Trophoblast cell (in vitro differentiated cells and primary cell): ENCODE data around the gene ITPRIPL2.

Experiments used
- DNase-seq, 2 donors: peaks; one replicate each; pipeline ENCODE4 v3.0.0-alpha.2; 2016
- H2AFZ ChIP-seq: 2 replicates; pipeline ENCODE4 v1.6.1; 2013; ENCODE audit warnings: low read length, moderate library complexity, mild to moderate bottlenecking; ENCODE audit not compliant: insufficient read depth, poor library complexity
- H2AK5ac ChIP-seq: 2 replicates; pipeline ENCODE4 v1.6.1; 2013; ENCODE audit warnings: mild to moderate bottlenecking, low read length
- H2BK120ac ChIP-seq: 2 replicates; pipeline ENCODE4 v1.6.1; 2013; ENCODE audit warnings: low read length, mild to moderate bottlenecking, moderate library complexity; ENCODE audit not compliant: insufficient read depth, poor library complexity
- H2BK12ac ChIP-seq: 2 replicates; pipeline ENCODE4 v1.6.1; 2013; ENCODE audit warnings: mild to moderate bottlenecking, low read length, moderate library complexity
- H2BK5ac ChIP-seq: 2 replicates; pipeline ENCODE4 v1.6.1; 2013; ENCODE audit warnings: low read length, low read depth, moderate library complexity, mild to moderate bottlenecking; ENCODE audit not compliant: poor library complexity
- H3K14ac ChIP-seq: 2 replicates; pipeline ENCODE4 v1.6.1; 2013; ENCODE audit warnings: mild to moderate bottlenecking, low read length
- H3K18ac ChIP-seq: 2 replicates; pipeline ENCODE4 v1.6.1; 2013; ENCODE audit warnings: mild to moderate bottlenecking, low read length
- H3K23ac ChIP-seq: 2 replicates; pipeline ENCODE4 v1.6.1; 2013; ENCODE audit warnings: low read length
- H3K27ac ChIP-seq: 2 replicates; pipeline ENCODE4 v1.5.1; 2013; ENCODE audit warnings: low read depth, mild to moderate bottlenecking, inconsistent platforms, low read length, moderate library complexity
- H3K27me3 ChIP-seq: 2 replicates; pipeline ENCODE4 v1.6.1; 2013; ENCODE audit warnings: inconsistent platforms, mild to moderate bottlenecking, low read length, moderate library complexity; ENCODE audit not compliant: insufficient read depth
- H3K36me3 ChIP-seq, 2 experiments: 1 replicate in 1 of 2; 2 replicates in 1 of 2; pipeline ENCODE4 v1.6.1; 2013; ENCODE audit warnings: low read length in 2 of 2, mild to moderate bottlenecking in 2 of 2, moderate library complexity in 1 of 2; ENCODE audit not compliant: insufficient read depth in 2 of 2, control insufficient read depth in 1 of 2
- H3K4ac ChIP-seq: 2 replicates; pipeline ENCODE4 v1.6.1; 2013; ENCODE audit warnings: low read depth, mild to moderate bottlenecking, low read length, moderate library complexity
- H3K4me1 ChIP-seq, 2 experiments: 1 replicate in 1 of 2; 2 replicates in 1 of 2; pipeline ENCODE4 v1.6.1; 2013; ENCODE audit warnings: low read length in 2 of 2, mild to moderate bottlenecking in 2 of 2, moderate library complexity in 1 of 2; ENCODE audit not compliant: insufficient read depth in 2 of 2, control insufficient read depth in 1 of 2
- H3K4me2 ChIP-seq: 2 replicates; pipeline ENCODE4 v1.6.1; 2013; ENCODE audit warnings: inconsistent platforms, mild to moderate bottlenecking, low read length, moderate library complexity
- H3K4me3 ChIP-seq: 2 replicates; pipeline ENCODE4 v1.5.1; 2013; ENCODE audit warnings: mild to moderate bottlenecking, low read depth, low read length, inconsistent platforms
- H3K79me1 ChIP-seq: one replicate; pipeline ENCODE4 v1.6.1; 2013; ENCODE audit warnings: low read length
- H3K79me2 ChIP-seq: 2 replicates; pipeline ENCODE4 v1.6.1; 2013; ENCODE audit warnings: low read length, mild to moderate bottlenecking; ENCODE audit not compliant: control insufficient read depth, insufficient read depth, poor library complexity
- H3K9ac ChIP-seq: 2 replicates; pipeline ENCODE4 v1.6.1; 2013; ENCODE audit warnings: mild to moderate bottlenecking, low read length
- H3K9me3 ChIP-seq: 2 replicates; pipeline ENCODE4 v1.6.1; 2013; ENCODE audit warnings: low read depth, mild to moderate bottlenecking, control low read depth, inconsistent platforms, low read length; ENCODE audit not compliant: insufficient read depth
- H4K12ac ChIP-seq: 2 replicates; pipeline ENCODE4 v1.6.1; 2013; ENCODE audit warnings: low read depth, mild to moderate bottlenecking, low read length, moderate library complexity
- H4K8ac ChIP-seq: 2 replicates; pipeline ENCODE4 v1.6.1; 2013; ENCODE audit warnings: low read depth, mild to moderate bottlenecking, low read length, moderate library complexity
- H4K91ac ChIP-seq: one replicate; pipeline ENCODE4 v1.6.1; 2013; ENCODE audit warnings: low read depth, mild to moderate bottlenecking, low read length, moderate library complexity
- WGBS: extraction: QIAGEN DNeasy Blood & Tissue Kit; methylation state at CpG from one replicate; pipeline ENCODE4 v1.1.7; 2013; ENCODE audit warnings: missing lambda C conversion rate; ENCODE audit not compliant: insufficient read length, insufficient coverage; ENCODE audit errors: extremely low coverage; 5-methylcytosine and 5-hydroxymethylcytosine counted together

The ITPRIPL2 gene

DNA sequence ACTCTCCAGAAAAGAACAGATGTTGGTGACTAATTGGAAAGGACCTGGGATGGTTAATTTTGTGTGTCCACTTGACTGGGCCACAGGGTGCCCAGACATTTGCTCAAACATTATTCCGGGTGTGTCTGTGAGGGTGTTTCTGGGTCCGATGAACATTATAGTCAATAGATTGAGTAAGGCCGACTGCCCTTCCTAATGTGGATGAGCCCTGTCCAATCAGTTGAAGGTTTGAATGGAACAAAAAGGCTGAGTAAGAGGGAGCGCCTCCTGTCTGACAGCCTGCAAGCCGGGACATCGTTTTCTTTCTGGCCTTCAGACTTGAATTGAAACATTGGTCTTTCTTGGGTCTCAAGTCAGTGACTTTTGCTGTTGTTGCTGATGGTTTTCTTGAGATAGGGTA lies 22.8 kb upstream of the ITPRIPL2 start:
- H3K4ac ChIP-seq = no peak overlapping the region
- no peak overlapping the region for H2BK5ac ChIP-seq
- H2AK5ac ChIP-seq = no peak overlapping the region
- H3K36me3 ChIP-seq = no peaks in the 10 kb centered on the region
- no peak overlapping the region for H3K4me2 ChIP-seq
- H3K79me1 ChIP-seq = no peaks in the 10 kb centered on the region
- no peak overlapping the region for H4K12ac ChIP-seq
- no peak overlapping the region for H4K91ac ChIP-seq
- H3K27ac ChIP-seq = no peak overlapping the region
- no peak overlapping the region for H3K4me3 ChIP-seq
- no peaks in the 10 kb centered on the region for H3K27me3 ChIP-seq
- peaks cover 0 to 2% of the 10 kb centered on the region in 2 experiments for H3K4me1 ChIP-seq
- no peaks in the 10 kb centered on the region for H3K79me2 ChIP-seq
- no peak overlapping the region for H4K8ac ChIP-seq
- no CpG with 5 or more reads among the region's 6 CpGs for WGBS
- no peak for DNase-seq
- H3K14ac ChIP-seq = no peak overlapping the region
- no peak overlapping the region for H2AFZ ChIP-seq
- H3K23ac ChIP-seq = no peak overlapping the region
- H3K18ac ChIP-seq = no peak overlapping the region
- H3K9me3 ChIP-seq = no peaks in the 10 kb centered on the region
- no peak overlapping the region for H2BK120ac ChIP-seq
- H3K9ac ChIP-seq = no peak overlapping the region
- no peak overlapping the region for H2BK12ac ChIP-seq

DNA sequence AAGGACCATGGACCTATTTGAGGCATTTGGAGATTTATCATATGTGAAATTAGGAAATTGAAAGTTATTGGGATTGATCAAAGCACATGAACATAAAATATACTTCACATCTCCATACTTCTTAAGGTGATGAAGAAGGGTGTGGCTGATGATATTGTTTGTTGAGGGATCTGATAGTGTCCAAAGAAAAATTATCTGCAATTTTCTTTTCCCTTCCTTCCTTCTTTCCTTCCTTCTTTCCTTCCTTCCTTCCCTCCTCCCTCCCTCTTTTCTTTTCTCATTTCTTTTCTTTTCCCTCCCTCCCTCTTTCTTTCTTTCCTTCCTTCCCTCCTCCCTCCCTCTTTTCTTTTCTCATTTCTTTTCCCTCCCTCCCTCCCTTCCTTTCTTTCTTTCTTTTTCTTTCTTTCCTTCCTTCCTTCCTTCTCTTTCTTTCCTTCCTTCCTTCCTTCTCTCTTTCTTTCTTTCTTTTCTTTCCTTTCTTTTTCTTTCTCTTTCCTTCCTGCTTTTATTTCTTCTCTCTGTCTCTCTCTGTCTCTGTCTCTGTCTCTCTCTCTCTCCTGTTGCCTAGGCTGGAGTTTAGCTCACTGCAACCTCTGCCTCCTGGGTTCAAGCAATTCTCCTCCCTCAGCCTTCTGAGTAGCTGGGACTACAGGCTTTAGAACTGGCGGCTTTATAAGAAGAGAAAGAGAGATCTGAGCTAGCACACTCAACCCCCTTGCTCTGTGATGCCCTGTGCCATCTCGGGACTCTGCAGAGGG lies 20.9 kb upstream of the ITPRIPL2 start:
- Histone ChIP-seq H4K8ac (no peak overlapping the region), H3K9me3 (no peaks in the 10 kb centered on the region)

DNA sequence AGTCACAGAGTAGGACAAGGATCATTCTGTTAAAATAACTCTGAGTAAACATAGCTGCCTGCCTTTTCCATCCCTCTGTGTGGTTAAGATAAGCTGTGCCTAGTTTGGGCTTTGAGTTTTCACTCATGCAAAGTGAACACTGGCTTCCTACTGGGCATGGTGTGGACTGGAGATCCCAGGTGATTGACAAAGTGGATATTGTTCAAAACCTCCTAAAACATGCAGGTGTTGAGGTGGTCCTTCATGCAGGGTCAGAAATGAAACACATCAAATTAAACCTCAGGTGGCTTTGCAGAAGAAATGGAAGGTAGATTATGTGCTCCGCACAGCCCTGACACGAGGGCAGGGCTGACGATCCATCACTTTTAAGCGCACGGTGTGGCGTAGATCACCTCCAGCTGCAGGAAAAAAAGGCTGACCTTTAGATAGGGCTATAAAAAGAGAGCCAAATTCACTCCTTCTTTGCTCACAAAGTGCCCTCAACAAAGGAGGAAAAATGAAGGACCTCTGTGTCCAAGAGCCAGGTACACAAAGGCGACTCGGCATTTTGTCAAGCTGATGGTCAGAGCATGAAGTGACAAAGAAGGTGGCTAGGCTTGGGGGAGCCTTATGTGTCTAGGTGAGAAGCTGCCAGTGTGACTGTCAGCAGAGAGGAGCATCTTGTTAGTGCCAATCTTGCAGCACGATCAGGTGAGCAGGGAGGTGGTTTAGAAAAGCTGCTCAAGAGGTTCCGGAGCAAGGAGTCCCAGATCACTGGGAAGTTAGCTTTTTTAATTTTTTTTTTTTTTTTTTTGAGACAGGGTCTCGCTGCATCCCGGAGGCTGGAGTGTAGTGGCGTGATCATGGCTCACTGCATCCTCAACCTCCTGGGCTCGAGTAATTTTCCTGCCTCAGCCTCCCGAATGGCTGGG lies 19.9 kb upstream of the ITPRIPL2 start:
- H2BK120ac ChIP-seq = no peak overlapping the region
- no peak overlapping the region for H3K23ac ChIP-seq
- no peaks in the 10 kb centered on the region for H3K9me3 ChIP-seq
- H3K18ac ChIP-seq = no peak overlapping the region
- no peak for DNase-seq
- no peak overlapping the region for H2AFZ ChIP-seq
- no peaks in the 10 kb centered on the region for H3K79me2 ChIP-seq
- no peak overlapping the region for H3K27ac ChIP-seq
- WGBS = no CpG with 5 or more reads among the region's 15 CpGs
- H3K9ac ChIP-seq = no peak overlapping the region
- no peak overlapping the region for H2BK5ac ChIP-seq
- H3K79me1 ChIP-seq = no peaks in the 10 kb centered on the region
- H4K8ac ChIP-seq = no peak overlapping the region
- no peak overlapping the region for H4K91ac ChIP-seq
- no peak overlapping the region for H2BK12ac ChIP-seq
- no peaks in the 10 kb centered on the region for H3K27me3 ChIP-seq
- no peak overlapping the region for H2AK5ac ChIP-seq
- no peaks in the 10 kb centered on the region for H3K36me3 ChIP-seq
- no peaks in the 10 kb centered on the region for H3K4me1 ChIP-seq
- no peak overlapping the region for H4K12ac ChIP-seq
- no peak overlapping the region for H3K4me3 ChIP-seq
- H3K4ac ChIP-seq = no peak overlapping the region
- H3K14ac ChIP-seq = no peak overlapping the region
- no peak overlapping the region for H3K4me2 ChIP-seq

More for the DNA sequence above, 20.9 kb upstream of the ITPRIPL2 start:
- no peak for DNase-seq
- Histone ChIP-seq H3K79me2 (no peaks in the 10 kb centered on the region), H3K4ac (no peak overlapping the region), H3K18ac (no peak overlapping the region), H2BK12ac (no peak overlapping the region), H3K23ac (no peak overlapping the region), H4K12ac (no peak overlapping the region), H3K27me3 (no peaks in the 10 kb centered on the region), H2BK120ac (no peak overlapping the region), H3K27ac (no peak overlapping the region), H3K36me3 (no peaks in the 10 kb centered on the region), H3K4me3 (no peak overlapping the region), H4K91ac (no peak overlapping the region), H3K9ac (no peak overlapping the region), H3K4me1 (no peaks in the 10 kb centered on the region), H2AFZ (no peak overlapping the region), H2BK5ac (no peak overlapping the region), H3K4me2 (no peak overlapping the region), H3K79me1 (no peaks in the 10 kb centered on the region), H3K14ac (no peak overlapping the region), H2AK5ac (no peak overlapping the region)
- no CpG with 5 or more reads among the region's 2 CpGs for WGBS

DNA sequence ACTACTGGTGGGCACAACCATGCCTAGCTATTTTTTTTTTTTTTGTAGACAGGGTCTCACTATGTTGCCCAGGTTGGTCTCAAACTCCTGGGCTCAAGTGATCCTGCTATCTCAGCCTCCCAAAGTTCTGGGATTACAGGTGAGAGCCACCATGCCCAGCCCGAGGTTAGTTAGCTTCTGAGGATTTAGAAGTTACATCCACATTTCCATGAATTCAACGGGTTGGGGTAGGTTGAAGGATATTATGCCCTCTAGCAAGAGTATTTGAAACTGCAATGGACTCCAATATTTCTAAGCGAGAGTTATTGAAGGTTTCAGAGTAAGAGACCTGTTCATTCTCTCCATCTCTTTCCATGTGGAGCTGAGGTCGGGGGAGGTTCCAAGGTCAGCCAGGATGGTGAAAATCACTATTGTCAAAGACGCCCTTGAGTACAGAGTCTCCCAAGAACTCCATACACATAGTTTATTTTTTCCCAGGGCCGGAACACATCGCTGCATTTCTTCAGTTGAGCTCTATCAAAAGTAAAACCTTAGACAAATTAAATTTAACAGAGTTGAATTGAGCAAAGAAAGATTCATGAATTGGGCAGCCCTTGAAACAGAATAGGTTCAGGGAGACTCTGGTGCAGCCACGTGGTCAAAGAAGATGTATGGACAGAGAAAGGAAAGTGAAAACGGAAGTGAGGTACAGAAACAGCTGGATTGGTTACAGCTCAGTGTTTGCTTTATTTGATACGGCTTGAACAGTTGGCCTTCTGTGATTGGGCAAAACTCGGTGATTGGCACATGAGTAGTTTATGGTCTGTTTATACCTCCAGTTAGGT lies 19.0 kb upstream of the ITPRIPL2 start:
- Histone ChIP-seq H2AK5ac (no peak overlapping the region), H3K27ac (no peak overlapping the region), H2BK5ac (no peak overlapping the region), H2AFZ (no peak overlapping the region), H3K9me3 (no peaks in the 10 kb centered on the region), H4K12ac (no peak overlapping the region), H4K91ac (no peak overlapping the region), H3K18ac (no peak overlapping the region), H3K79me1 (no peaks in the 10 kb centered on the region), H2BK120ac (no peak overlapping the region), H3K4me2 (no peak overlapping the region), H3K36me3 (no peaks in the 10 kb centered on the region), H3K4me1 (no peaks in the 10 kb centered on the region), H3K79me2 (no peaks in the 10 kb centered on the region), H3K4me3 (no peak overlapping the region), H4K8ac (no peak overlapping the region), H3K27me3 (no peaks in the 10 kb centered on the region), H3K23ac (peak overlapping the region; percentile 9), H3K9ac (no peak overlapping the region), H2BK12ac (no peak overlapping the region), H3K14ac (no peak overlapping the region), H3K4ac (no peak overlapping the region)
- no CpG with 5 or more reads among the region's 11 CpGs for WGBS
- DNase-seq = peak; percentile 38 to 70
